Measurements from ENCODE around the gene PRKG2. TPM values are rescaled to one million over a fixed set of nuclear protein-coding genes. Genes with fewer than 3 reads are reported as not detected.

Gene PRKG2
- total RNA-seq, 1 experiment from 2014 or later: 1.9 TPM

DNA sequence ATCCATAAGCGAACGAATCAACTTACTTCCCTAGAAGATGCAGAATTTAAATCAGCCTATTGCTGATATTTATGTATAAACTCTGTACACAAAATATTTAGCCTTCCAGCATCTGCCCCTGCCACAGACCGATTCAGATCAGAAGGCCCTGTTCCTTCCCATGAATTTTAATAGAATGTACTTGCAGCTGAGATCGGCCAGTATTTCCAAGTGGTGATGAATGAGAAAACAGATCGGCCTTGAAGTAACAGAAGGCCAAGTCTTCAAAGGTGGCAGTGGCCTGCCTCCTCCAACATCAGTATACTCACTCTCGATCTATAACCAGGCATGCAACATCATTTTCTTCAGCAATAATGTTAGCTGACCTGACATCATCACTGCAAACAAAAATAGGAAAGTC lies 66.4 kb downstream of the PRKG2 start:
- no peak overlapping the region for H3K14ac ChIP-seq (ENCODE audit: insufficient read depth, low read length)
- H3K4ac ChIP-seq (ENCODE audit: low read depth, low read length): no peak overlapping the region
- H2BK20ac ChIP-seq (ENCODE audit: low read depth, low read length, poor library complexity, severe bottlenecking): no peak overlapping the region
- no peaks in the 10 kb centered on the region for H3K27me3 Mint-ChIP-seq (ENCODE audit: low read depth)
- H3K27ac Mint-ChIP-seq: no peak overlapping the region
- no peaks in the 10 kb centered on the region for H3K4me1 ChIP-seq (ENCODE audit: insufficient read depth, low read length)
- WGBS (ENCODE audit: extremely low coverage, insufficient read length, low lambda C conversion rate): no CpG with 5 or more reads among the region's 6 CpGs
- H3K36me3 Mint-ChIP-seq (ENCODE audit: insufficient read depth in 1 of 3, low read depth in 3 of 3): no peaks in the 10 kb centered on the region
- no peak overlapping the region for H3K4me3 Mint-ChIP-seq
- no peak overlapping the region for H3K23ac ChIP-seq (ENCODE audit: insufficient read length, low read depth, low read length)
- no peak overlapping the region for H4K5ac ChIP-seq (ENCODE audit: insufficient read length, low read depth, low read length)
- no peaks in the 10 kb centered on the region for H3K79me2 ChIP-seq (ENCODE audit: insufficient read depth, low read length)
- H3K9ac ChIP-seq (ENCODE audit: extremely low read depth, insufficient read length, low read length): no peak overlapping the region
- H2AK5ac ChIP-seq (ENCODE audit: insufficient read length, low read length): no peak overlapping the region
- no peak overlapping the region for H2BK120ac ChIP-seq (ENCODE audit: low read depth, low read length, poor library complexity, severe bottlenecking)
- no peaks in the 10 kb centered on the region for H3K9me3 Mint-ChIP-seq
- no peak overlapping the region for H3K56ac ChIP-seq (ENCODE audit: insufficient read length, low read depth, low read length)
- no peak overlapping the region for H2AFZ ChIP-seq (ENCODE audit: low read length)
- TF ChIP-seq, protein P1, sequence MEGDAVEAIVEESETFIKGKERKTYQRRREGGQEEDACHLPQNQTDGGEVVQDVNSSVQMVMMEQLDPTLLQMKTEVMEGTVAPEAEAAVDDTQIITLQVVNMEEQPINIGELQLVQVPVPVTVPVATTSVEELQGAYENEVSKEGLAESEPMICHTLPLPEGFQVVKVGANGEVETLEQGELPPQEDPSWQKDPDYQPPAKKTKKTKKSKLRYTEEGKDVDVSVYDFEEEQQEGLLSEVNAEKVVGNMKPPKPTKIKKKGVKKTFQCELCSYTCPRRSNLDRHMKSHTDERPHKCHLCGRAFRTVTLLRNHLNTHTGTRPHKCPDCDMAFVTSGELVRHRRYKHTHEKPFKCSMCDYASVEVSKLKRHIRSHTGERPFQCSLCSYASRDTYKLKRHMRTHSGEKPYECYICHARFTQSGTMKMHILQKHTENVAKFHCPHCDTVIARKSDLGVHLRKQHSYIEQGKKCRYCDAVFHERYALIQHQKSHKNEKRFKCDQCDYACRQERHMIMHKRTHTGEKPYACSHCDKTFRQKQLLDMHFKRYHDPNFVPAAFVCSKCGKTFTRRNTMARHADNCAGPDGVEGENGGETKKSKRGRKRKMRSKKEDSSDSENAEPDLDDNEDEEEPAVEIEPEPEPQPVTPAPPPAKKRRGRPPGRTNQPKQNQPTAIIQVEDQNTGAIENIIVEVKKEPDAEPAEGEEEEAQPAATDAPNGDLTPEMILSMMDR (conservative IDR thresholded peaks at IDR 0.05): no peak
- H3K27me3 ChIP-seq (ENCODE audit: insufficient read depth, low read length): no peaks in the 10 kb centered on the region
- H3K9me3 ChIP-seq (ENCODE audit: control insufficient read depth, low read depth, low read length): no peaks in the 10 kb centered on the region
- no peak overlapping the region for H3K18ac ChIP-seq (ENCODE audit: insufficient read length, low read depth, low read length)
- peaks cover under 1 to 5% of the 10 kb centered on the region in 2 experiments for H3K4me1 Mint-ChIP-seq
- H3K79me1 ChIP-seq (ENCODE audit: insufficient read depth, low read depth, low read length, poor library complexity, severe bottlenecking): no peaks in the 10 kb centered on the region
- no peak overlapping the region for H4K8ac ChIP-seq (replicated peaks; ENCODE audit: insufficient read length, low read depth, low read length)
- H2BK5ac ChIP-seq (ENCODE audit: insufficient read length, low read length): no peak overlapping the region
- H3K23me2 ChIP-seq (ENCODE audit: insufficient read length, low read depth, low read length, poor library complexity, severe bottlenecking): no peaks in the 10 kb centered on the region
- H4K91ac ChIP-seq (ENCODE audit: insufficient read length, low read depth, low read length): no peak overlapping the region
- no peak overlapping the region for H3T11ph ChIP-seq (ENCODE audit: low read length)
- no peak for DNase-seq
- no peak overlapping the region for H3K4me2 ChIP-seq (ENCODE audit: insufficient read depth, insufficient read length, low read length)
- no peaks in the 10 kb centered on the region for H4K20me1 ChIP-seq (ENCODE audit: control insufficient read depth, insufficient read depth, insufficient read length)
- no peak overlapping the region for H2BK12ac ChIP-seq (ENCODE audit: insufficient read length, low read depth, low read length)
- H3K27ac ChIP-seq (ENCODE audit: insufficient read length, low read depth, low read length): no peak overlapping the region
- H2BK15ac ChIP-seq (ENCODE audit: low read depth, low read length): no peak overlapping the region

All from H9 (cell line).